T-helper 17 cell (primary cell): Measurements from ENCODE around the gene CACNA1H. TPM values are rescaled to one million over a fixed set of nuclear protein-coding genes. Genes with fewer than 3 reads are reported as not detected.
"Not testable (repeated sequence)": the region's sequence is repeated elsewhere in the genome, so short reads cannot be mapped to it uniquely, and the experiment has no call there.

Experiments used
- ATAC-seq: fragments of 150-1000 bp; cut with Tn5 transposase; 2 replicates; pipeline ENCODE4 v1.10.0; 2021; ENCODE audit warnings: mild to moderate bottlenecking, moderate library complexity
- DNase-seq, 3 donors: peaks; one replicate each; pipeline versions ENCODE4 v3.0.0 to v3.0.0-alpha.2; 2020 to 2021
- H3K9me3 ChIP-seq: one replicate; pipeline ENCODE4 v1.7.0; 2013; ENCODE audit warnings: low read length, mild to moderate bottlenecking; ENCODE audit not compliant: control insufficient read depth, poor library complexity, severe bottlenecking
- H3K27ac Mint-ChIP-seq: one replicate; pipeline ENCODE4 v1.8.0; 2022; ENCODE audit warnings: mild to moderate bottlenecking, moderate library complexity, mixed read lengths
- H3K27me3 Mint-ChIP-seq: one replicate; pipeline ENCODE4 v1.8.0; 2022; ENCODE audit warnings: mixed read lengths
- H3K36me3 Mint-ChIP-seq: one replicate; pipeline ENCODE4 v1.8.0; 2022; ENCODE audit warnings: low read depth, mixed read lengths
- H3K4me1 Mint-ChIP-seq: one replicate; pipeline ENCODE4 v1.8.0; 2022; ENCODE audit warnings: mild to moderate bottlenecking, mixed read lengths
- H3K4me3 Mint-ChIP-seq: one replicate; pipeline ENCODE4 v1.8.0; 2022; ENCODE audit warnings: mild to moderate bottlenecking, moderate library complexity, mixed read lengths
- total RNA-seq, 4 donors: library from RNA in 2 of 4; stranded (reverse) in 2 of 4; gene quantifications; one replicate each; pipeline ENCODE4 v1.2.3 and lab custom pipeline; 2022 to 2026

The CACNA1H gene
- total RNA-seq, 2 donors from 2014 or later: 8.6 to 9.5 TPM

GRCh38 chr16:1243907-1244850 lies 91.3 kb downstream of the CACNA1H start:
- not testable (repeated sequence) for H3K36me3 Mint-ChIP-seq, H3K27ac Mint-ChIP-seq, DNase-seq, H3K9me3 ChIP-seq, H3K4me3 Mint-ChIP-seq, ATAC-seq, H3K4me1 Mint-ChIP-seq
- H3K27me3 Mint-ChIP-seq: peaks cover 26% of the 10 kb centered on the region

- Mint-ChIP-seq H3K27ac (no peak overlapping the region), H3K27me3 (peaks cover 26% of the 10 kb centered on the region), H3K4me3 (no peak overlapping the region), H3K4me1 (no peaks in the 10 kb centered on the region), H3K36me3 (no peaks in the 10 kb centered on the region)
- DNase-seq (no peak), ATAC-seq (peak; percentile 32)
- no peaks in the 10 kb centered on the region for H3K9me3 ChIP-seq
These were observed 92.0 kb downstream of the CACNA1H start for GRCh38 chr16:1244881-1245280.

GRCh38 chr16:1245452-1246020 lies 92.6 kb downstream of the CACNA1H start:
- Mint-ChIP-seq H3K36me3 (no peaks in the 10 kb centered on the region), H3K27ac (no peak overlapping the region), H3K4me1 (no peaks in the 10 kb centered on the region), H3K27me3 (peaks cover 26% of the 10 kb centered on the region), H3K4me3 (no peak overlapping the region)
- no peaks in the 10 kb centered on the region for H3K9me3 ChIP-seq
- ATAC-seq (no peak), DNase-seq (no peak)

GRCh38 chr16:1247903-1248537 lies 95.1 kb downstream of the CACNA1H start:
- H3K9me3 ChIP-seq, H3K4me1 Mint-ChIP-seq, H3K4me3 Mint-ChIP-seq, H3K36me3 Mint-ChIP-seq, ATAC-seq, H3K27ac Mint-ChIP-seq, DNase-seq: not testable (repeated sequence)
- H3K27me3 Mint-ChIP-seq: peaks cover 26% of the 10 kb centered on the region

GRCh38 chr16:1249031-1249755 lies 96.3 kb downstream of the CACNA1H start:
- not testable (repeated sequence) for H3K36me3 Mint-ChIP-seq, H3K27ac Mint-ChIP-seq, H3K9me3 ChIP-seq, H3K4me1 Mint-ChIP-seq, DNase-seq, H3K4me3 Mint-ChIP-seq
- H3K27me3 Mint-ChIP-seq: peaks cover 26% of the 10 kb centered on the region
- ATAC-seq: peak; percentile 92

- H3K27ac Mint-ChIP-seq, H3K4me1 Mint-ChIP-seq, DNase-seq, H3K36me3 Mint-ChIP-seq, H3K9me3 ChIP-seq, H3K4me3 Mint-ChIP-seq, H3K27me3 Mint-ChIP-seq: not testable (repeated sequence)
- ATAC-seq: peak; percentile 21
These were observed 100.9 kb downstream of the CACNA1H start for GRCh38 chr16:1253701-1254364.

- not testable (repeated sequence) for H3K4me1 Mint-ChIP-seq, H3K36me3 Mint-ChIP-seq, H3K27ac Mint-ChIP-seq, DNase-seq, ATAC-seq, H3K27me3 Mint-ChIP-seq, H3K4me3 Mint-ChIP-seq, H3K9me3 ChIP-seq
These were observed 101.9 kb downstream of the CACNA1H start for GRCh38 chr16:1254821-1255220.

GRCh38 chr16:1255276-1256122 lies 102.6 kb downstream of the CACNA1H start, which contains the start of gene TPSD1:
TSS of gene TPSD1 (plus strand) at chr16:1256069. CDS start at chr16:1256281, 212 bp downstream.
- not testable (repeated sequence) for ATAC-seq, DNase-seq, H3K36me3 Mint-ChIP-seq, H3K4me3 Mint-ChIP-seq, H3K27ac Mint-ChIP-seq, H3K9me3 ChIP-seq, H3K4me1 Mint-ChIP-seq
- peaks cover 11% of the 10 kb centered on the region for H3K27me3 Mint-ChIP-seq

- not testable (repeated sequence) for H3K36me3 Mint-ChIP-seq, H3K4me3 Mint-ChIP-seq, H3K4me1 Mint-ChIP-seq, H3K27ac Mint-ChIP-seq, H3K9me3 ChIP-seq, ATAC-seq, DNase-seq
- H3K27me3 Mint-ChIP-seq: peaks cover 13% of the 10 kb centered on the region
These were observed 103.5 kb downstream of the CACNA1H start for GRCh38 chr16:1256296-1256873.

GRCh38 chr16:1256874-1257322 lies 104.0 kb downstream of the CACNA1H start:
- peaks cover 13% of the 10 kb centered on the region for H3K27me3 Mint-ChIP-seq
- H3K4me1 Mint-ChIP-seq: peaks cover 4% of the 10 kb centered on the region
- H3K9me3 ChIP-seq: no peaks in the 10 kb centered on the region
- H3K36me3 Mint-ChIP-seq: no peaks in the 10 kb centered on the region
- ATAC-seq: no peak
- H3K4me3 Mint-ChIP-seq: no peak overlapping the region
- no peak overlapping the region for H3K27ac Mint-ChIP-seq
- DNase-seq: no peak

GRCh38 chr16:1257561-1258224 lies 104.8 kb downstream of the CACNA1H start:
- Mint-ChIP-seq H3K4me3 (no peak overlapping the region), H3K36me3 (no peaks in the 10 kb centered on the region), H3K4me1 (peaks cover 4% of the 10 kb centered on the region), H3K27me3 (peaks cover 17% of the 10 kb centered on the region), H3K27ac (no peak overlapping the region)
- H3K9me3 ChIP-seq: no peaks in the 10 kb centered on the region
- DNase-seq: no peak
- ATAC-seq: no peak
